Neural cell (in vitro differentiated cells): Measurements from ENCODE around the gene VWF.

ENCODE experiments used
- EP300 ChIP-seq: fragments of 450-650 bp; conservative IDR thresholded peaks from 2 replicates; pipeline ENCODE4 v1.6.1; 2014; ENCODE audit warnings: antibody characterized with exemption, mild to moderate bottlenecking, moderate library complexity; ENCODE audit not compliant: poor library complexity, severe bottlenecking
- EZH2 ChIP-seq: fragments of 200-600, 300-800 bp; shearing (Covaris generic), sonication (generic); IDR thresholded peaks from 2 replicates; pipeline ENCODE4 v1.6.1; 2014; ENCODE audit warnings: antibody characterized with exemption, low read length, borderline replicate concordance, mild to moderate bottlenecking; ENCODE audit not compliant: insufficient read depth, poor library complexity, severe bottlenecking
- POLR2AphosphoS5 ChIP-seq: IDR thresholded peaks from 2 replicates; pipeline ENCODE4 v1.6.1; 2012
- TAF1 ChIP-seq: IDR thresholded peaks from 2 replicates; pipeline ENCODE4 v1.6.1; 2012; ENCODE audit warnings: low read depth
- TF ChIP-seq, protein P1 (sequence below): fragments of 450-650 bp; IDR thresholded peaks from 2 replicates; pipeline ENCODE4 v1.5.1; 2014; ENCODE audit warnings: antibody characterized with exemption, mild to moderate bottlenecking, moderate library complexity; ENCODE audit not compliant: poor library complexity, severe bottlenecking
- TF ChIP-seq, protein P2 (sequence below): IDR thresholded peaks from 2 replicates; pipeline ENCODE4 v1.6.1; 2012; ENCODE audit warnings: borderline replicate concordance

DNA sequence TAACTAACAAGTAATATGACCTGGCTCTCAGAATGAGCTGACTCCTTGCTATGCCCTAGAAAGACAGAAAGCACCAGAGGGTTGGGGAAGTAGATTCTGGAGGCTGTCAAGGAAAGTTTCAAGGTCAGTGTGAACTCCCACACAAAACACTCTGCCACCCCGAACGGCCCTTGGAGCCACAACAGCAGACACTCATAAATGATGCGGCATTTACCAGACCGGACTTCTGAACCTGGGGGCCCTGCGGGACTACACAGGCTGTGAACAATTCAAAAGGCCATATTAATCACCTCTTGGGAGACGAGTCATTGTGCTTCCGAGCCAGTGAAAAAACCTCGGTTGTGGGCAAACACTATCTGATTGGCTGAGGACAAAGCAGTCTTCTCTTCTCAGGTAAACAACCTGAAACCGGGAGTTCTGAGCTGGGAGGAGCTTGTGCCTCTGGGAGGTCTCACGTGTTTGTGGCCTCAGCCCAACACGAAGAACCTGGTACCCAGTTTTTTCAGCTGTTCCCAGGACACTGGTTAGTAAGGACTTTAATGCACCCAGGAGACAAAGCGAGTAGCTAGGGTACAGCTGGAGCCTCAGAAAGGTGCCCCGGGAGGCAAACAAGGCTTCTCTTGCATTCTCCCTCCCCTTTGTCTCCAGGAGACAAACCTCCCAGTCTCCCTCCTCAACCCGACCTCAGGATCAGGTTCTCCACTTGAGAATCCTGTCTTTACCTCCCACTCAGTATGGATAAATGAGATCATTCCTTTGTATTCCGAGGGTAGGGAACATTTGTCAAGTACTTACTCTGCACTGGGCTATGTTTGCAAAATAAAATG is 35.3 kb downstream of the VWF start:
- TF ChIP-seq EP300 (no peak), TAF1 (no peak), EZH2 (no peak), POLR2AphosphoS5 (no peak)
- TF ChIP-seq, protein P1, sequence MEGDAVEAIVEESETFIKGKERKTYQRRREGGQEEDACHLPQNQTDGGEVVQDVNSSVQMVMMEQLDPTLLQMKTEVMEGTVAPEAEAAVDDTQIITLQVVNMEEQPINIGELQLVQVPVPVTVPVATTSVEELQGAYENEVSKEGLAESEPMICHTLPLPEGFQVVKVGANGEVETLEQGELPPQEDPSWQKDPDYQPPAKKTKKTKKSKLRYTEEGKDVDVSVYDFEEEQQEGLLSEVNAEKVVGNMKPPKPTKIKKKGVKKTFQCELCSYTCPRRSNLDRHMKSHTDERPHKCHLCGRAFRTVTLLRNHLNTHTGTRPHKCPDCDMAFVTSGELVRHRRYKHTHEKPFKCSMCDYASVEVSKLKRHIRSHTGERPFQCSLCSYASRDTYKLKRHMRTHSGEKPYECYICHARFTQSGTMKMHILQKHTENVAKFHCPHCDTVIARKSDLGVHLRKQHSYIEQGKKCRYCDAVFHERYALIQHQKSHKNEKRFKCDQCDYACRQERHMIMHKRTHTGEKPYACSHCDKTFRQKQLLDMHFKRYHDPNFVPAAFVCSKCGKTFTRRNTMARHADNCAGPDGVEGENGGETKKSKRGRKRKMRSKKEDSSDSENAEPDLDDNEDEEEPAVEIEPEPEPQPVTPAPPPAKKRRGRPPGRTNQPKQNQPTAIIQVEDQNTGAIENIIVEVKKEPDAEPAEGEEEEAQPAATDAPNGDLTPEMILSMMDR = no peak
- TF ChIP-seq, protein P2, sequence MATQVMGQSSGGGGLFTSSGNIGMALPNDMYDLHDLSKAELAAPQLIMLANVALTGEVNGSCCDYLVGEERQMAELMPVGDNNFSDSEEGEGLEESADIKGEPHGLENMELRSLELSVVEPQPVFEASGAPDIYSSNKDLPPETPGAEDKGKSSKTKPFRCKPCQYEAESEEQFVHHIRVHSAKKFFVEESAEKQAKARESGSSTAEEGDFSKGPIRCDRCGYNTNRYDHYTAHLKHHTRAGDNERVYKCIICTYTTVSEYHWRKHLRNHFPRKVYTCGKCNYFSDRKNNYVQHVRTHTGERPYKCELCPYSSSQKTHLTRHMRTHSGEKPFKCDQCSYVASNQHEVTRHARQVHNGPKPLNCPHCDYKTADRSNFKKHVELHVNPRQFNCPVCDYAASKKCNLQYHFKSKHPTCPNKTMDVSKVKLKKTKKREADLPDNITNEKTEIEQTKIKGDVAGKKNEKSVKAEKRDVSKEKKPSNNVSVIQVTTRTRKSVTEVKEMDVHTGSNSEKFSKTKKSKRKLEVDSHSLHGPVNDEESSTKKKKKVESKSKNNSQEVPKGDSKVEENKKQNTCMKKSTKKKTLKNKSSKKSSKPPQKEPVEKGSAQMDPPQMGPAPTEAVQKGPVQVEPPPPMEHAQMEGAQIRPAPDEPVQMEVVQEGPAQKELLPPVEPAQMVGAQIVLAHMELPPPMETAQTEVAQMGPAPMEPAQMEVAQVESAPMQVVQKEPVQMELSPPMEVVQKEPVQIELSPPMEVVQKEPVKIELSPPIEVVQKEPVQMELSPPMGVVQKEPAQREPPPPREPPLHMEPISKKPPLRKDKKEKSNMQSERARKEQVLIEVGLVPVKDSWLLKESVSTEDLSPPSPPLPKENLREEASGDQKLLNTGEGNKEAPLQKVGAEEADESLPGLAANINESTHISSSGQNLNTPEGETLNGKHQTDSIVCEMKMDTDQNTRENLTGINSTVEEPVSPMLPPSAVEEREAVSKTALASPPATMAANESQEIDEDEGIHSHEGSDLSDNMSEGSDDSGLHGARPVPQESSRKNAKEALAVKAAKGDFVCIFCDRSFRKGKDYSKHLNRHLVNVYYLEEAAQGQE = no peak
